HL-60 (cell line): Measurements from ENCODE around the gene MYH7B.

Source experiments
- CTCF ChIP-seq: IDR thresholded peaks from one replicate; pipeline ENCODE4 v1.5.1; 2011; ENCODE audit warnings: low read length, control low read depth, inconsistent platforms; ENCODE audit not compliant: insufficient read depth
- GABPA ChIP-seq: IDR thresholded peaks from 2 replicates; pipeline ENCODE4 v1.6.1; 2012; ENCODE audit warnings: low read depth
- POLR2AphosphoS5 ChIP-seq: IDR thresholded peaks from 2 replicates; pipeline ENCODE4 v1.6.1; 2012; ENCODE audit warnings: low read depth
- REST ChIP-seq: IDR thresholded peaks from 2 replicates; pipeline ENCODE4 v1.6.1; 2012; ENCODE audit warnings: low read depth; ENCODE audit not compliant: insufficient replicate concordance
- SPI1 ChIP-seq: IDR thresholded peaks from 2 replicates; pipeline ENCODE4 v1.6.1; 2012; ENCODE audit warnings: low read depth, mild to moderate bottlenecking, borderline replicate concordance

GRCh38 chr20:34974246-34974645 is 18.6 kb downstream of the MYH7B start:
- no peak for TF ChIP-seq SPI1
- TF ChIP-seq REST, result no peak
- TF ChIP-seq CTCF, result no peak
- no peak for TF ChIP-seq GABPA
- TF ChIP-seq POLR2AphosphoS5, result no peak
